MM.1S (cell line): Measurements from ENCODE around the gene TBCA.

Experiments used
- DNase-seq: peaks from one replicate; pipeline ENCODE4 v3.0.0-alpha.2; 2015
- H2AFZ ChIP-seq: fragments of 300-600 bp; sonication (generic); 2 replicates; pipeline ENCODE4 v1.6.0; 2016; ENCODE audit warnings: antibody characterized with exemption, low read length
- H3F3A ChIP-seq: fragments of 300-600 bp; sonication (generic); 2 replicates; pipeline ENCODE4 v1.6.1; 2016; ENCODE audit warnings: mild to moderate bottlenecking, antibody characterized with exemption, low read length, moderate library complexity, mixed read lengths; ENCODE audit not compliant: insufficient read depth
- H3K27ac ChIP-seq: fragments of 300-600 bp; sonication (generic); 2 replicates; pipeline ENCODE4 v1.5.1; 2016; ENCODE audit warnings: mild to moderate bottlenecking, low read length
- H3K27me3 ChIP-seq: fragments of 300-600 bp; sonication (generic); replicated peaks from 2 replicates; pipeline ENCODE4 v1.6.0; 2016; ENCODE audit warnings: low read length; ENCODE audit not compliant: insufficient read depth
- H3K36me3 ChIP-seq: fragments of 300-600 bp; sonication (generic); replicated peaks from 2 replicates; pipeline ENCODE4 v1.6.1; 2016; ENCODE audit warnings: mild to moderate bottlenecking, low read length, mixed read lengths; ENCODE audit not compliant: insufficient read depth
- H3K4me1 ChIP-seq: fragments of 300-600 bp; sonication (generic); 2 replicates; pipeline ENCODE4 v1.6.1; 2016; ENCODE audit warnings: low read length, mixed read lengths
- H3K4me2 ChIP-seq: fragments of 300-600 bp; sonication (generic); 2 replicates; pipeline ENCODE4 v1.6.0; 2016; ENCODE audit warnings: low read depth, low read length
- H3K4me3 ChIP-seq: fragments of 300-600 bp; sonication (generic); 2 replicates; pipeline ENCODE4 v1.5.1; 2016; ENCODE audit warnings: low read length, mixed read lengths
- H3K79me2 ChIP-seq: fragments of 300-600 bp; sonication (generic); 2 replicates; pipeline ENCODE4 v1.6.1; 2016; ENCODE audit warnings: mixed run types, low read length, mixed read lengths
- H3K9ac ChIP-seq: fragments of 300-600 bp; sonication (generic); 2 replicates; pipeline ENCODE4 v1.6.1; 2016; ENCODE audit warnings: low read length, mixed read lengths
- H3K9me2 ChIP-seq: fragments of 300-600 bp; sonication (generic); replicated peaks from 2 replicates; pipeline ENCODE4 v1.6.1; 2016; ENCODE audit warnings: mild to moderate bottlenecking, low read length, mixed read lengths; ENCODE audit not compliant: insufficient read depth
- H3K9me3 ChIP-seq: fragments of 300-600 bp; sonication (generic); replicated peaks from 2 replicates; pipeline ENCODE4 v1.6.1; 2016; ENCODE audit warnings: mild to moderate bottlenecking, low read length, mixed read lengths; ENCODE audit not compliant: insufficient read depth
- H4K20me1 ChIP-seq: fragments of 300-600 bp; sonication (generic); 2 replicates; pipeline ENCODE4 v1.6.1; 2016; ENCODE audit warnings: mild to moderate bottlenecking, low read length, moderate library complexity, mixed read lengths; ENCODE audit not compliant: insufficient read depth
- EZH2 ChIP-seq: fragments of 300-600 bp; sonication (generic); optimal IDR thresholded peaks from 2 replicates; pipeline ENCODE3; 2017; ENCODE audit warnings: low read depth, mild to moderate bottlenecking, antibody characterized with exemption, low read length, mixed read lengths
- EZH2phosphoT487 ChIP-seq: fragments of 300-600 bp; sonication (generic); IDR thresholded peaks from 2 replicates; pipeline ENCODE4 v1.6.1; 2018; ENCODE audit warnings: antibody characterized with exemption, low read length
- TF ChIP-seq, protein P1 (sequence below): fragments of 300-600 bp; sonication (generic); IDR thresholded peaks from 2 replicates; pipeline ENCODE4 v1.5.1; 2016; ENCODE audit warnings: antibody characterized with exemption, low read length, mixed read lengths

Gene TBCA

GRCh38 chr5:77651343-77651742 is 124.8 kb downstream of the TBCA start:
- no peak overlapping the region for H3K4me3 ChIP-seq
- TF ChIP-seq EZH2phosphoT487 (no peak), EZH2 (no peak)
- TF ChIP-seq, protein P1, sequence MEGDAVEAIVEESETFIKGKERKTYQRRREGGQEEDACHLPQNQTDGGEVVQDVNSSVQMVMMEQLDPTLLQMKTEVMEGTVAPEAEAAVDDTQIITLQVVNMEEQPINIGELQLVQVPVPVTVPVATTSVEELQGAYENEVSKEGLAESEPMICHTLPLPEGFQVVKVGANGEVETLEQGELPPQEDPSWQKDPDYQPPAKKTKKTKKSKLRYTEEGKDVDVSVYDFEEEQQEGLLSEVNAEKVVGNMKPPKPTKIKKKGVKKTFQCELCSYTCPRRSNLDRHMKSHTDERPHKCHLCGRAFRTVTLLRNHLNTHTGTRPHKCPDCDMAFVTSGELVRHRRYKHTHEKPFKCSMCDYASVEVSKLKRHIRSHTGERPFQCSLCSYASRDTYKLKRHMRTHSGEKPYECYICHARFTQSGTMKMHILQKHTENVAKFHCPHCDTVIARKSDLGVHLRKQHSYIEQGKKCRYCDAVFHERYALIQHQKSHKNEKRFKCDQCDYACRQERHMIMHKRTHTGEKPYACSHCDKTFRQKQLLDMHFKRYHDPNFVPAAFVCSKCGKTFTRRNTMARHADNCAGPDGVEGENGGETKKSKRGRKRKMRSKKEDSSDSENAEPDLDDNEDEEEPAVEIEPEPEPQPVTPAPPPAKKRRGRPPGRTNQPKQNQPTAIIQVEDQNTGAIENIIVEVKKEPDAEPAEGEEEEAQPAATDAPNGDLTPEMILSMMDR: no peak

DNA sequence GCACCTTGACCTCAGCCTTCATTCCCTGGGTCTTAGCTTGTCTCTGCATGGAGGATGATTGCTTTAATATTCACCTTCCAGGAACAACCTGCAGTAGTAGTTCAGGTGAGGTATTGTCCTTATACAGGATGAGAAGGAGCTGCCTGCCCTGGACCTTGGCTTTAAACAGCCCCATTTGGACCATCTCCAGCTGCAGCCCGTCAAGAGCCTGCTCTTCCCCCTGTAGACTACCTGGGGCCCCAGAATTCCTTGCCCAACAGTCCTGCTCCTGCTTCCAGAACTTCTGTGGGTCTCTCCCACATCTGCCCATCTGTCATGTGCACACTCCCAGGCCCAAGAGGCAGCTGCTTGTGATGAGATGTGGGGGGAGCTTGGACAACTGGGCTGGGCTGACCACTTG is 125.5 kb downstream of the TBCA start:
- H3K36me3 ChIP-seq: no peaks in the 10 kb centered on the region
- no peaks in the 10 kb centered on the region; the same call in 1 of the 2 replicates for H3K27me3 ChIP-seq
- DNase-seq: no peak

More at GRCh38 chr5:77651343-77651742, 124.8 kb downstream of the TBCA start:
- Histone ChIP-seq H3K27me3 (no peaks in the 10 kb centered on the region; the same call in 1 of the 2 replicates), H3K9me2 (no peaks in the 10 kb centered on the region), H3K4me1 (no peaks in the 10 kb centered on the region), H3K27ac (no peak overlapping the region), H3K9ac (no peak overlapping the region), H3K4me2 (no peak overlapping the region), H4K20me1 (no peaks in the 10 kb centered on the region), H3K36me3 (no peaks in the 10 kb centered on the region), H3F3A (no peaks in the 10 kb centered on the region), H3K79me2 (no peaks in the 10 kb centered on the region), H3K9me3 (no peaks in the 10 kb centered on the region), H2AFZ (no peak overlapping the region)
- DNase-seq: no peak

DNA sequence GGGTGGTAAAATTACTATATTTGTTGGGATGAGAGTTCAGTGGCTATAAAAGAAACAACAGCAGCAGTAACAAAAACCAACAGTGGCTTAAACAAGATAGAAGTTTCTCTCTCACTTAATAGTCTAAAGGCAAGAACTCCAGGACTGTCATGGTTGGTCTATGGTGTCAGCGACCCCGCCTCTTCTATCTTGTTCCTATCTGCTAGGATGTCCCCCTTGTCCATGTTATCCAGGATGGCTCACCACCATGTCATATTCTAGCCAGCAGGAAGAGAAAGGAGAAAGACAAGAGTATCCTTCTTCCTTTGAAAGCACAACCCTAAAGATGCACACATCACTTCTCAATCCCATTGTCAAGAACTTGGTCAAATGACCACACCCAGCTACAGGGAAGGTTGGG is 126.4 kb downstream of the TBCA start:
- Histone ChIP-seq H3K4me3 (no peak overlapping the region), H3K4me2 (no peak overlapping the region), H2AFZ (no peak overlapping the region), H4K20me1 (no peaks in the 10 kb centered on the region), H3K79me2 (no peaks in the 10 kb centered on the region), H3K27me3 (peaks cover 2% of the 10 kb centered on the region), H3K9ac (no peak overlapping the region), H3K4me1 (no peaks in the 10 kb centered on the region), H3K27ac (no peak overlapping the region), H3K36me3 (no peaks in the 10 kb centered on the region), H3F3A (no peaks in the 10 kb centered on the region), H3K9me2 (no peaks in the 10 kb centered on the region), H3K9me3 (no peaks in the 10 kb centered on the region)
- TF ChIP-seq, protein P1: no peak
- TF ChIP-seq EZH2phosphoT487 (no peak), EZH2 (no peak)
- no peak for DNase-seq

More for the DNA sequence above, 125.5 kb downstream of the TBCA start:
- no peak overlapping the region for H3K4me2 ChIP-seq
- no peak overlapping the region for H3K4me3 ChIP-seq
- no peak overlapping the region for H2AFZ ChIP-seq
- H3K9ac ChIP-seq: no peak overlapping the region
- TF ChIP-seq, protein P1: no peak
- TF ChIP-seq EZH2: no peak
- no peak for TF ChIP-seq EZH2phosphoT487
- H3K9me2 ChIP-seq: no peaks in the 10 kb centered on the region
- H3F3A ChIP-seq: no peaks in the 10 kb centered on the region
- H3K27ac ChIP-seq: no peak overlapping the region
- H4K20me1 ChIP-seq: no peaks in the 10 kb centered on the region
- no peaks in the 10 kb centered on the region for H3K4me1 ChIP-seq
- H3K9me3 ChIP-seq: no peaks in the 10 kb centered on the region
- H3K79me2 ChIP-seq: no peaks in the 10 kb centered on the region
